HCT116 (cell line): ENCODE data around the gene VWA3B.

ENCODE experiments used
- CTCF ChIP-seq, 3 experiments: fragments of 200-600 bp in 1 of 3; sonication (generic) in 1 of 3; IDR thresholded peaks in 2 of 3; conservative IDR thresholded peaks in 1 of 3; 2 replicates each; pipeline ENCODE4 v1.5.1; 2012 to 2017; ENCODE audit warnings: low read depth in 2 of 3, low read length in 2 of 3, antibody characterized with exemption in 1 of 3, borderline replicate concordance in 1 of 3, control low read depth in 1 of 3, mild to moderate bottlenecking in 1 of 3, mixed read lengths in 1 of 3, mixed run types in 1 of 3, moderate library complexity in 1 of 3; ENCODE audit not compliant: insufficient read depth in 1 of 3
- POLR2A ChIP-seq: IDR thresholded peaks from 2 replicates; pipeline ENCODE4 v1.7.0; 2011; ENCODE audit warnings: borderline replicate concordance; ENCODE audit not compliant: insufficient read depth, insufficient read length; ENCODE audit errors: extremely low read depth
- REST ChIP-seq: IDR thresholded peaks from 2 replicates; pipeline ENCODE4 v1.6.1; 2012; ENCODE audit warnings: low read depth
- SIN3A ChIP-seq: IDR thresholded peaks from 2 replicates; pipeline ENCODE4 v1.6.1; 2012; ENCODE audit warnings: low read depth
- TF ChIP-seq, protein P1 (sequence below): IDR thresholded peaks from 2 replicates; pipeline ENCODE4 v1.6.1; 2012

DNA sequence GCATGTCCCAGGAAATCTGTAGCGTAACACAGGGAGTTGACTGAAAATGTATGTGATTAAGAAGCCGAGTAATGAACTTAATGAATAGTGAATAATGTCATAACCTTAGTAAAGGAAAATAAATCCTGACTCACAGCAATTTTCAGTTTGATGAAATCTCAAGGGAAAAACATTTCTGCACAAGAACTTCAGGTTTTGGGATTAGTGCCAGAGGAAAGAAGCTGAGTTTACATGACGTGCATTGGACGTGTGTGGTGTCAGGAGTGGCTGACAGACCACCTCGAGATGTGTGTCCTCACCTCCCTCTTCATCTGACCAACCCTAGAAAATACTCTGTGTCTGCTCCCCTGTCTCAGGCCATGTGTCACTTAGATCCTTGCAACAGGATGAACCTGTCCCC lies 39.1 kb downstream of the VWA3B start:
- TF ChIP-seq REST (no peak), CTCF (IDR thresholded peaks at IDR 0.05 in 2 of 3, conservative IDR thresholded peaks at IDR 0.05 in 1 of 3; ENCODE audit: borderline replicate concordance in 1 of 3, insufficient read depth in 1 of 3, low read depth in 2 of 3, low read length in 2 of 3) (no peak), SIN3A (no peak), POLR2A (no peak)
- TF ChIP-seq, protein P1, sequence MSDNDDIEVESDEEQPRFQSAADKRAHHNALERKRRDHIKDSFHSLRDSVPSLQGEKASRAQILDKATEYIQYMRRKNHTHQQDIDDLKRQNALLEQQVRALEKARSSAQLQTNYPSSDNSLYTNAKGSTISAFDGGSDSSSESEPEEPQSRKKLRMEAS, result no peak
